22Rv1 (cell line): ENCODE measurements around the gene TSPAN18.

Source experiments
- H3K27ac ChIP-seq: fragments of 450-650 bp; 2 replicates; pipeline ENCODE4 v1.5.1; 2017
- ZFX ChIP-seq: fragments of 450-650 bp; IDR thresholded peaks from 2 replicates; pipeline ENCODE4 v1.6.1; 2017; ENCODE audit warnings: antibody characterized with exemption, borderline replicate concordance
- TF ChIP-seq, protein P1 (sequence below): fragments of 450-650 bp; IDR thresholded peaks from 2 replicates; pipeline ENCODE4 v1.5.1; 2017; ENCODE audit warnings: mild to moderate bottlenecking

The TSPAN18 gene

GRCh38 chr11:44737245-44738085 is 10.7 kb downstream of the TSPAN18 start:
- TF ChIP-seq, protein P1, sequence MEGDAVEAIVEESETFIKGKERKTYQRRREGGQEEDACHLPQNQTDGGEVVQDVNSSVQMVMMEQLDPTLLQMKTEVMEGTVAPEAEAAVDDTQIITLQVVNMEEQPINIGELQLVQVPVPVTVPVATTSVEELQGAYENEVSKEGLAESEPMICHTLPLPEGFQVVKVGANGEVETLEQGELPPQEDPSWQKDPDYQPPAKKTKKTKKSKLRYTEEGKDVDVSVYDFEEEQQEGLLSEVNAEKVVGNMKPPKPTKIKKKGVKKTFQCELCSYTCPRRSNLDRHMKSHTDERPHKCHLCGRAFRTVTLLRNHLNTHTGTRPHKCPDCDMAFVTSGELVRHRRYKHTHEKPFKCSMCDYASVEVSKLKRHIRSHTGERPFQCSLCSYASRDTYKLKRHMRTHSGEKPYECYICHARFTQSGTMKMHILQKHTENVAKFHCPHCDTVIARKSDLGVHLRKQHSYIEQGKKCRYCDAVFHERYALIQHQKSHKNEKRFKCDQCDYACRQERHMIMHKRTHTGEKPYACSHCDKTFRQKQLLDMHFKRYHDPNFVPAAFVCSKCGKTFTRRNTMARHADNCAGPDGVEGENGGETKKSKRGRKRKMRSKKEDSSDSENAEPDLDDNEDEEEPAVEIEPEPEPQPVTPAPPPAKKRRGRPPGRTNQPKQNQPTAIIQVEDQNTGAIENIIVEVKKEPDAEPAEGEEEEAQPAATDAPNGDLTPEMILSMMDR: no peak
- no peak for TF ChIP-seq ZFX

DNA sequence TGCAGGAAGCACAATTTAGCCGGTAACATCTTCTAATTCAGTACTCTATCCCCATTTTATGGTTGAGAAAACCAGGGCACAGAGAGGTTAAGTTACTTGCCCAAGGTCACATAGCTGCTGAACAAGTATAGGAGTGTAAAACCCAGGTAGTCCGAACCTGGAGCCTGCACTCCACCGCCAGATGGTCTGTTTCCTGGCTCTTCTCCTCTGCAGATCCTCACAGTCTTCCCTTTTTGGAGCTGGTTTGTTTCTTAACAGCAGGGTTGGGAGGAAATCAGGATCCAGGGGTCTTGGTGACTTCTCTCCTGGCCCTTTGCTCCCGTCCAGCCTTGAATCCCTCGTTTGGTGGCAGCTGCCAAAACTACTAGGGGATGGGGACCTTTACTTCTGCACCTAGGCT is 12.0 kb downstream of the TSPAN18 start:
- TF ChIP-seq, protein P1: no peak
- no peak for TF ChIP-seq ZFX
- no peak overlapping the region for H3K27ac ChIP-seq

More at GRCh38 chr11:44737245-44738085, 10.7 kb downstream of the TSPAN18 start:
- H3K27ac ChIP-seq: no peak overlapping the region

GRCh38 chr11:44740967-44741366 is 14.2 kb downstream of the TSPAN18 start:
- H3K27ac ChIP-seq: no peak overlapping the region
- TF ChIP-seq, protein P1: no peak
- no peak for TF ChIP-seq ZFX

DNA sequence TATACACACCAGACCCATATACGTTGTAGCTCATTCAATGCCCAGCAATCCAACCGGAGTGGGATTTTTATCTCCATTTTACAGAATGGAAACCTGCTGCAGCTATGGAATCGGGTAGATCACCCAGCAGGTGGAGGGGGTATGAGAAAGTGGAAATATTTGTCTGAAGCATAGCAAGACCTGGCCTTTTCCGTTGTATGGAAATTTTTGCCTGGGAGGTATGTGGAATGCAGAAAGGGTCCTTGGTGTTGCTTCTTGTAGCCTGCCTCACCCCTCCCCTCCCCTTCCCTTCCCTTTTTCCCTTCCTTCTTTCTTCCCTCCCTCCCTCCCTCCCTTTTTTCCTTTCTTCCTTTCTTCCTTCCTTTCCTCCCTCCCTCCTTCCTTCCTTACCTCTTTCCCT is 15.2 kb downstream of the TSPAN18 start:
- no peak overlapping the region for H3K27ac ChIP-seq
- TF ChIP-seq ZFX: no peak
- TF ChIP-seq, protein P1: no peak

DNA sequence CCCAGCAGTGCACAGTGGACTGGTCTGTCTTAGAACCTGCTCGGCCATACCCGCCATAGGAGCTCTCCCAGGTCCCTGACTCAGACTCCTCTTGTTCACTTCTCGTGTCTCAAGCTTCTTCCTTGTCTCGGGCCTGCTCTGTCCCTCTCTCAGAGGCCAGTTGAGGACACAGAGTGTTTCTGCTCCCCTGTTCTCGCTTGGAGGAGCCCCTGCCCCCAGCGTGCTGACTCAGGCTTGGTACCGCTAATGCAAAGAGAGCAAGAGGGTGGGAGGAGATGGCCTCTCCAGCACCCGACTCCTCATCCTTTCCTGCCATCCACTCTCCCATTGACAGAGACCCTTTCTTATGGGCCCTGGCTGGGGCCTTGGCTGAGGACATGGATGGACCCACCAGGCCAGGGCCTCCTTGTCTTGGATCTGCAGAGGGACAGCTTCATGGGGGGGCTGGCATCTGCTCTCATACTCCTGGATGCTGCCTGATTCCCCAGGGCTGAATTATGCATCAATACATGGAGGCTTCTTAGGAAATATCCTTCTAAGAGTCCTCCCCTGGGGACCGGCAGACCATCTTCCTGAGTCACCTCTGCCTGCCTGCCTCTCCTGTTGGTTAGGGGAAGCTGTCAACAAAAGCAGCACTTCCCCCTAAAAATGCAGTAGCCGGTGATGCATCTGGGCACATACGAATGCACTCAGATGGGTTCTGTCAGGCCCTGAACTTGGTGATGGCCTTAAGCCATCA is 15.9 kb downstream of the TSPAN18 start:
- TF ChIP-seq, protein P1: no peak
- no peak for TF ChIP-seq ZFX
- no peak overlapping the region for H3K27ac ChIP-seq

- H3K27ac ChIP-seq: no peak overlapping the region
- no peak for TF ChIP-seq ZFX
- TF ChIP-seq, protein P1: no peak
Measured at GRCh38 chr11:44743326-44743725, 16.6 kb downstream of the TSPAN18 start.

- TF ChIP-seq, protein P1: no peak
- TF ChIP-seq ZFX: no peak
Measured at GRCh38 chr11:44743959-44744557, 17.3 kb downstream of the TSPAN18 start.

More at GRCh38 chr11:44743959-44744557, 17.3 kb downstream of the TSPAN18 start:
- H3K27ac ChIP-seq: no peak overlapping the region
